ENCODE measurements around the gene TEX14. TPM values are rescaled to one million over a fixed set of nuclear protein-coding genes. Genes with fewer than 3 reads are reported as not detected.

The TEX14 gene
- total RNA-seq, 1 donor from 2014 or later = 0.34 TPM

DNA sequence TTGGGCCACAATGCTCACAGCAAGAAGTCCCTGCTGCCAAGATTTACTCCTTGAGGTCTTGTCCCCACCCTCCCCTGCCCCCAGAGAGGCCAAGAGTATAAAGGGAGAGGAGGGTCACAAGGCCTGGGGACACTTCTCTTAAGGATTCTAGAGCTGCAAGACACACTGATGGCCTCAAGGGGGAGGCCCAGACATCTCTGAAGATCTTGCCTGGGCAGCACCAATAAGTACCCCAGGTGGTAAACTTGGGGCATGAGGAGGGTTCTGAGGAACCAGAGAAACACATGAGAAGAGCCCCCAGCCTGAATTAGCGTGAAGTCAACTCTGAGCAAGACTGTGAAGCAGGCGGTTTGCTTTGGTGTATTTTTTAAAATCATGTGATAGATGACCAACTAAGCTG lies 150.6 kb downstream of the TEX14 start:
- peaks cover 45% of the 10 kb centered on the region for H3K27me3 Mint-ChIP-seq (ENCODE audit: low read depth)
- H3K4me1 Mint-ChIP-seq = no peaks in the 10 kb centered on the region
- H3K36me3 Mint-ChIP-seq = no peaks in the 10 kb centered on the region
- no peak for DNase-seq (ENCODE audit: low spot score in 2 of 2, unreplicated experiment in 2 of 2)
- H3K27ac Mint-ChIP-seq = no peak overlapping the region
- TF ChIP-seq CTCF (IDR thresholded peaks at IDR 0.05; ENCODE audit: unreplicated experiment) = no peak
- no peaks in the 10 kb centered on the region for H3K9me3 Mint-ChIP-seq
- H3K4me3 Mint-ChIP-seq = no peak overlapping the region

DNA sequence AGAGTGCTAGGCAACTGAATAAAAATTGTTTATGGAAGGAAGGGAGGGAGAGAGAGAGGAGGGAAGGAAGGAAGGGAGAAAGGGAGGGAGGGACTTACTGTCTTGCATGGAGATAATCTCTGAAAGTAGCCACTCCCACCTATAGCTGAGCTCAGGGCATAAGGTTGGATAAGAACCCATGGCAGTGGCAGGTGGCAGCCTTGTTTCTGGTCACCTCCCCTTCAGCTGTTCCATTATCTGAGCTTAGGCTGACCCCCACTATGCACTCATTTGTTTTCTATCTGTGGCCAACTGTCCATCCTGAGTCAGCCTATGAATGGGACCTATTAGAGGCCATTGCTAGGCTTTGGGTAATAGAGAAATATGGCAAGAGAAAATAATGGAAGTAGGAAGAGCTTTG lies 152.1 kb downstream of the TEX14 start:
- no peaks in the 10 kb centered on the region for H3K9me3 Mint-ChIP-seq
- peaks cover 56% of the 10 kb centered on the region for H3K27me3 Mint-ChIP-seq (ENCODE audit: low read depth)
- DNase-seq (ENCODE audit: low spot score in 2 of 2, unreplicated experiment in 2 of 2) = no peak

GRCh38 chr17:58538811-58539409 lies 152.9 kb downstream of the TEX14 start:
- H3K4me3 Mint-ChIP-seq = no peak overlapping the region
- no peak for DNase-seq (ENCODE audit: low spot score in 2 of 2, unreplicated experiment in 2 of 2)
- TF ChIP-seq CTCF (IDR thresholded peaks at IDR 0.05; ENCODE audit: unreplicated experiment) = no peak
- H3K4me1 Mint-ChIP-seq = no peaks in the 10 kb centered on the region
- H3K27ac Mint-ChIP-seq = no peak overlapping the region
- H3K27me3 Mint-ChIP-seq (ENCODE audit: low read depth) = peaks cover 59% of the 10 kb centered on the region
- no peaks in the 10 kb centered on the region for H3K36me3 Mint-ChIP-seq
- H3K9me3 Mint-ChIP-seq = no peaks in the 10 kb centered on the region

More for the DNA sequence above, 152.1 kb downstream of the TEX14 start:
- no peaks in the 10 kb centered on the region for H3K36me3 Mint-ChIP-seq
- H3K4me1 Mint-ChIP-seq = no peaks in the 10 kb centered on the region
- H3K27ac Mint-ChIP-seq = no peak overlapping the region
- no peak overlapping the region for H3K4me3 Mint-ChIP-seq
- no peak for TF ChIP-seq CTCF (IDR thresholded peaks at IDR 0.05; ENCODE audit: unreplicated experiment)

DNA sequence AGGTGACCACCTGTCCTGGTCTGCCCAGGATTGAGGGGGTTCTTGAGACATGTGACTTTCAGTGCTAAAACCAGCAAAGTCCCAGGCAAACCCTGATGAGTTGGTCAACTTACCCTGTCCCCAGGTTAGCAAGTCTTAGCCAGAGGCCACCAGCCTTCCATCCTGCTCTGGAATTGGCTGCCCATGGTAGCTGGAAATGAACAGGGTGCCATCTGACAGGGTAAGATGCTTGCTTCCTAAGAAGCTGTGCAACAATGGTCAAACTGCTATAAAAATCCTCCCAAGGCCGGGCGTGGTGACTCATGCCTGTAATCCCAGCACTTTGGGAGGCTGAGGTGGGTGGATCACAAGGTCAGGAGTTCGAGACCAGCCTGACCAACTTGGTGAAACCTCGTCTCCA lies 154.6 kb downstream of the TEX14 start:
- no peaks in the 10 kb centered on the region for H3K9me3 Mint-ChIP-seq
- no peak overlapping the region for H3K27ac Mint-ChIP-seq
- H3K36me3 Mint-ChIP-seq = no peaks in the 10 kb centered on the region
- no peak overlapping the region for H3K4me3 Mint-ChIP-seq
- peaks cover 61% of the 10 kb centered on the region for H3K27me3 Mint-ChIP-seq (ENCODE audit: low read depth)
- H3K4me1 Mint-ChIP-seq = peaks cover 4% of the 10 kb centered on the region
- no peak for DNase-seq (ENCODE audit: low spot score in 2 of 2, unreplicated experiment in 2 of 2)
- no peak for TF ChIP-seq CTCF (IDR thresholded peaks at IDR 0.05; ENCODE audit: unreplicated experiment)

GRCh38 chr17:58536542-58536941 lies 155.3 kb downstream of the TEX14 start:
- Mint-ChIP-seq H3K9me3 (no peaks in the 10 kb centered on the region), H3K4me3 (no peak overlapping the region), H3K27ac (no peak overlapping the region), H3K4me1 (peaks cover 5% of the 10 kb centered on the region), H3K27me3 (ENCODE audit: low read depth) (peaks cover 59% of the 10 kb centered on the region), H3K36me3 (no peaks in the 10 kb centered on the region)
- DNase-seq (ENCODE audit: low spot score in 2 of 2, unreplicated experiment in 2 of 2) = no peak
- TF ChIP-seq CTCF (IDR thresholded peaks at IDR 0.05; ENCODE audit: unreplicated experiment) = no peak

- TF ChIP-seq CTCF (IDR thresholded peaks at IDR 0.05; ENCODE audit: unreplicated experiment) = no peak
- H3K4me3 Mint-ChIP-seq = no peak overlapping the region
- H3K9me3 Mint-ChIP-seq = no peaks in the 10 kb centered on the region
- no peak for DNase-seq (ENCODE audit: low spot score in 2 of 2, unreplicated experiment in 2 of 2)
- H3K27me3 Mint-ChIP-seq (ENCODE audit: low read depth) = peaks cover 70% of the 10 kb centered on the region
- no peaks in the 10 kb centered on the region for H3K36me3 Mint-ChIP-seq
- H3K27ac Mint-ChIP-seq = no peak overlapping the region
- H3K4me1 Mint-ChIP-seq = peaks cover 5% of the 10 kb centered on the region
These were observed 156.4 kb downstream of the TEX14 start for GRCh38 chr17:58535431-58535830.
